Measurements from ENCODE around the gene CHST3.

The CHST3 gene

DNA sequence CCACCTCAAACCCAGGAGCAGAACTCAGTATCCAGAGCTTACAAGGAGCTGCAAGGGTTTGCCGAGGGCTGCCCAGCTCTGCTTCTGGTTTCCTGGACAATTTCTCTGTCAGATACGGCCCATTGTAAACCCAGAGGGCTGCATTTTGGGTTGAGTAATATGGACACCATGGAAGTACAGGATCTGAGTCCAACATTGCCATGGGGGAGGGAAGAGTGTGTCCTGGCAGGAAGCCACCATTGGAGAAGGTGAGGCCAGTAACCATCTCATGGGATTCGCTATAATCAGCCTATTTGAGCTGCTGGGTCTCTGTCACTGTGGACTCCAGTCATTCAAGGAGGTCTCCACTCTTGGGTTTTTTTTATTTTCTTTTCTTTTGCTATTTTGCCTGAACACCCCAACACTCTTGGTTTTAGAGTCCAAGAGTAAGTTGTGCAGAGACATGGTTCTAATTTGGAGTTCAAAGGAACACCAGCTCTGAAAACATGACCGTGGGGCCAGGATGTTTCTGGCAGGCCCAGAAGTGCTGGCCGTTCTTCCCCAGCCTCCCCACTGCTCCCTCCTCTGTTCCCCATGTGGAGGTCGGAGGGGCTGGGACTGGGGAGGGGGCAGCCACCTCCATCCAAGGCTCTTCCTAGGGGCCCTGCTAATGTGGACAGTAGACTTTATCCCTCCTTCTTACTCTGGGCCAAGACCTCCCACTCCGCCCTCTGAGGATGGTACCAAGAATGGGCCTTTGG lies 46.2 kb downstream of the CHST3 start (continued):
- TF ChIP-seq, protein P1, sequence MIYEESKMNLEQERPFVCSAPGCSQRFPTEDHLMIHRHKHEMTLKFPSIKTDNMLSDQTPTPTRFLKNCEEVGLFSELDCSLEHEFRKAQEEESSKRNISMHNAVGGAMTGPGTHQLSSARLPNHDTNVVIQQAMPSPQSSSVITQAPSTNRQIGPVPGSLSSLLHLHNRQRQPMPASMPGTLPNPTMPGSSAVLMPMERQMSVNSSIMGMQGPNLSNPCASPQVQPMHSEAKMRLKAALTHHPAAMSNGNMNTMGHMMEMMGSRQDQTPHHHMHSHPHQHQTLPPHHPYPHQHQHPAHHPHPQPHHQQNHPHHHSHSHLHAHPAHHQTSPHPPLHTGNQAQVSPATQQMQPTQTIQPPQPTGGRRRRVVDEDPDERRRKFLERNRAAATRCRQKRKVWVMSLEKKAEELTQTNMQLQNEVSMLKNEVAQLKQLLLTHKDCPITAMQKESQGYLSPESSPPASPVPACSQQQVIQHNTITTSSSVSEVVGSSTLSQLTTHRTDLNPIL (CRISPR knock-in tag; IDR thresholded peaks at IDR 0.05; ENCODE audit: low read depth) = no peak
- TF ChIP-seq PATZ1 (CRISPR knock-in tag; IDR thresholded peaks at IDR 0.05; ENCODE audit: borderline replicate concordance) (no peak), CSDC2 (CRISPR knock-in tag; IDR thresholded peaks at IDR 0.05) (no peak), BACH2 (CRISPR knock-in tag; IDR thresholded peaks at IDR 0.05; ENCODE audit: borderline replicate concordance) (no peak)
- TF ChIP-seq, protein P2, sequence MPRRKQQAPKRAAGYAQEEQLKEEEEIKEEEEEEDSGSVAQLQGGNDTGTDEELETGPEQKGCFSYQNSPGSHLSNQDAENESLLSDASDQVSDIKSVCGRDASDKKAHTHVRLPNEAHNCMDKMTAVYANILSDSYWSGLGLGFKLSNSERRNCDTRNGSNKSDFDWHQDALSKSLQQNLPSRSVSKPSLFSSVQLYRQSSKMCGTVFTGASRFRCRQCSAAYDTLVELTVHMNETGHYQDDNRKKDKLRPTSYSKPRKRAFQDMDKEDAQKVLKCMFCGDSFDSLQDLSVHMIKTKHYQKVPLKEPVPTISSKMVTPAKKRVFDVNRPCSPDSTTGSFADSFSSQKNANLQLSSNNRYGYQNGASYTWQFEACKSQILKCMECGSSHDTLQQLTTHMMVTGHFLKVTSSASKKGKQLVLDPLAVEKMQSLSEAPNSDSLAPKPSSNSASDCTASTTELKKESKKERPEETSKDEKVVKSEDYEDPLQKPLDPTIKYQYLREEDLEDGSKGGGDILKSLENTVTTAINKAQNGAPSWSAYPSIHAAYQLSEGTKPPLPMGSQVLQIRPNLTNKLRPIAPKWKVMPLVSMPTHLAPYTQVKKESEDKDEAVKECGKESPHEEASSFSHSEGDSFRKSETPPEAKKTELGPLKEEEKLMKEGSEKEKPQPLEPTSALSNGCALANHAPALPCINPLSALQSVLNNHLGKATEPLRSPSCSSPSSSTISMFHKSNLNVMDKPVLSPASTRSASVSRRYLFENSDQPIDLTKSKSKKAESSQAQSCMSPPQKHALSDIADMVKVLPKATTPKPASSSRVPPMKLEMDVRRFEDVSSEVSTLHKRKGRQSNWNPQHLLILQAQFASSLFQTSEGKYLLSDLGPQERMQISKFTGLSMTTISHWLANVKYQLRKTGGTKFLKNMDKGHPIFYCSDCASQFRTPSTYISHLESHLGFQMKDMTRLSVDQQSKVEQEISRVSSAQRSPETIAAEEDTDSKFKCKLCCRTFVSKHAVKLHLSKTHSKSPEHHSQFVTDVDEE (CRISPR knock-in tag; IDR thresholded peaks at IDR 0.05) = no peak

DNA sequence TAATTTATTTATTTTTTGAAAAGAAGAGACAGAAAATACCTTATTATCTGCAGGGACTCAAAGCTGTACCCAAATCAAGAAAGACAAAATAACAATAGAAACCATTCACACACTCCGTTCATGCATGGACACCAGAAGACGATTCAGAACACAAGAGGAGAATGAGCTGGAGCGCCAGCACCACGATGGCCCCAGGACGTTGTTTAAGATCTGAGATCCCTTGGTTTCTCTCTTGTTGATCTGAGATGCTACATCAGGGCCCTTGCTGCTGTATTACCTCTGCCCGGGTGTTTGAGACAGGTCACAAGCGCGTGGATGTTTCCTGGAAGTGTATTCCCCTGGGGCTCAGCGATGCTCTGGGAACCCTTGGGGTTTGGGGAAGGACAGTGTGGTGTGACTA lies 46.8 kb downstream of the CHST3 start:
- no peak for TF ChIP-seq TOX (CRISPR knock-in tag; IDR thresholded peaks at IDR 0.05; ENCODE audit: borderline replicate concordance)
- TF ChIP-seq, protein P3, sequence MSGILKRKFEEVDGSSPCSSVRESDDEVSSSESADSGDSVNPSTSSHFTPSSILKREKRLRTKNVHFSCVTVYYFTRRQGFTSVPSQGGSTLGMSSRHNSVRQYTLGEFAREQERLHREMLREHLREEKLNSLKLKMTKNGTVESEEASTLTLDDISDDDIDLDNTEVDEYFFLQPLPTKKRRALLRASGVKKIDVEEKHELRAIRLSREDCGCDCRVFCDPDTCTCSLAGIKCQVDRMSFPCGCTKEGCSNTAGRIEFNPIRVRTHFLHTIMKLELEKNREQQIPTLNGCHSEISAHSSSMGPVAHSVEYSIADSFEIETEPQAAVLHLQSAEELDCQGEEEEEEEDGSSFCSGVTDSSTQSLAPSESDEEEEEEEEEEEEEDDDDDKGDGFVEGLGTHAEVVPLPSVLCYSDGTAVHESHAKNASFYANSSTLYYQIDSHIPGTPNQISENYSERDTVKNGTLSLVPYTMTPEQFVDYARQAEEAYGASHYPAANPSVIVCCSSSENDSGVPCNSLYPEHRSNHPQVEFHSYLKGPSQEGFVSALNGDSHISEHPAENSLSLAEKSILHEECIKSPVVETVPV (CRISPR knock-in tag; IDR thresholded peaks at IDR 0.05) = no peak
- ATAC-seq = no peak

DNA sequence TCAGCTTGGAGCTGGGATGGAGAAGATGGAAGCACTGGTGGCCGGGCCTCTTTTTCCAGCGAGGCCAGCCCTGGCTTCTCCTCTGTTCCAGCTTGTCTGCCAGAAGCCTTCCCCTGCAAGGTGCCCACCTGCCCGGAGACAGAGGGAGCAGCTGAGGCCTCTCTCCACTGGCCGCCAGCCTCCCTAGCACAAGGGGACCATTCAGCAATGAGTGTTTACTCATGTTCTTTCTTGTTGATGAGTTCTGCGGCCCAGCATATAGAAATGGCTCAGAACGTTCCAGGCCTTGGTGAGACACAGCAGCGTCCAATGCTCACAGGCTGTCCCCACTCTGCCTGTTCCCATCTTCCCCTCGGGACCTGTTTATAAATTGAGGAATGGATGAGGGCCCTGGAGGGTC lies 47.3 kb downstream of the CHST3 start:
- TF ChIP-seq ZNF8 (CRISPR knock-in tag; IDR thresholded peaks at IDR 0.05) (no peak), POU6F1 (CRISPR knock-in tag; IDR thresholded peaks at IDR 0.05; ENCODE audit: borderline replicate concordance, low read depth) (no peak), SNAI2 (CRISPR knock-in tag; IDR thresholded peaks at IDR 0.05) (no peak), ZFP30 (CRISPR knock-in tag; IDR thresholded peaks at IDR 0.05) (no peak), ISL1 (CRISPR knock-in tag; IDR thresholded peaks at IDR 0.05) (no peak), ZNF70 (CRISPR knock-in tag; IDR thresholded peaks at IDR 0.05) (no peak), TOX (CRISPR knock-in tag; IDR thresholded peaks at IDR 0.05; ENCODE audit: borderline replicate concordance) (no peak)
- TF ChIP-seq, protein P2 (CRISPR knock-in tag; IDR thresholded peaks at IDR 0.05) = no peak
- TF ChIP-seq, protein P1 (CRISPR knock-in tag; IDR thresholded peaks at IDR 0.05; ENCODE audit: low read depth) = no peak
- TF ChIP-seq, protein P3 (CRISPR knock-in tag; IDR thresholded peaks at IDR 0.05) = no peak
- ATAC-seq = no peak

All from SK-N-SH treated with all-trans-retinoic acid at 6 μM for 48 hours (cell line).